Activated CD8-positive, alpha-beta memory T cell treated with anti-CD3 and anti-CD28 coated beads for 36 hours (primary cell): ENCODE data around the gene FBN2. TPM values are rescaled to one million over a fixed set of nuclear protein-coding genes. Genes with fewer than 3 reads are reported as not detected.
"Not testable (repeated sequence)": the region's sequence is repeated elsewhere in the genome, so short reads cannot be mapped to it uniquely, and the experiment has no call there.

Source experiments
- CTCF ChIA-PET: fragments of 350-600 bp; sonication (Branson Sonifier 250); formaldehyde crosslinking; loops from one replicate; lab custom pipeline; 2021; ENCODE audit warnings: antibody characterized with exemption; lab: Charles Lee
- POLR2A ChIA-PET: fragments of 350-600 bp; sonication (Branson Sonifier 250); formaldehyde crosslinking; loops from one replicate; lab custom pipeline; 2021; ENCODE audit warnings: antibody characterized with exemption; lab: Charles Lee
- total RNA-seq, 2 experiments: library from RNA; stranded (reverse); gene quantifications; one replicate each; pipeline ENCODE4 v1.2.3, GENCODE V29; 2021

FBN2 gene
- total RNA-seq, 2 experiments from 2014 or later: not detected

DNA sequence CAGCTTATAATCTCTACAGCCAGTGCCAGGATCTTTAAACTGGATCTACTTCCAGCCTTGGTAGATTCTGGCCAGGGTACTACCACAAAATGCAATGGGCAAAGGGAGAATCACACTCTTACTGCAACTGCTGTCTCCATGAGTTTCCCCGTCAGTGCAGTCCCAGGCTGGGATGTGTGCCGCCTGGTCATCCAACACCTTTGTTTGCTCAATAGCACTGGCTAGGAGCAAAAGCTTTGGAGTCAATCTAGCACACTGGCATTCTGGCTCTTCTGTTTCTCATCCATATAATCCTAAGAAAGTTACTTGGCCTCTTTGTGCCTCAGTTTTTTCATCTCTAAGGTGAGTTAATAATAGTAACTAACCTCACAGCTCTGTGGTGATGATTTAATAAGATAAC, 96.9 kb downstream of the FBN2 start:
- CTCF ChIA-PET: no interaction called here
- POLR2A ChIA-PET: no interaction called here

DNA sequence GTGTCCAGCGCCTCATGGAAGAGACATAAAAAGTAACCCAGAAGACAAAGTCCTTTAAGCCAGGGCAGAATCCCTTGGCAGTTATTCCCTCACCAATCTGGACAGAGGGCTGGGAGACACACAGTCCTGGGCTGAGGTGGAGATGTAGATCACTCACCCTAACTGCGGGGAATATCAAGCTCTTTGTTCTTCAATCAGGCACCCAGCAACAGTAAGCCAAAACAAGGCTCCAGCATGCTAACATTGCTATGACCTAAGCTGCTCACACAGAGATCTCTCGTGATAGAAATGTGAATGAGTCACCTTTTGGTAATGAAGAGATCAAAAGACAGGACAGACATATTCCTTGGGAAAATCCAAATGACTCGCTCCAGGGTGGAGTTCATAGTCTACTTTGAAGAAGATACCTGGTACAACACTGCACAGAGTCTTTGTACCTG, 101.3 kb downstream of the FBN2 start:
- ChIA-PET CTCF (no interaction called here), POLR2A (no interaction called here)

DNA sequence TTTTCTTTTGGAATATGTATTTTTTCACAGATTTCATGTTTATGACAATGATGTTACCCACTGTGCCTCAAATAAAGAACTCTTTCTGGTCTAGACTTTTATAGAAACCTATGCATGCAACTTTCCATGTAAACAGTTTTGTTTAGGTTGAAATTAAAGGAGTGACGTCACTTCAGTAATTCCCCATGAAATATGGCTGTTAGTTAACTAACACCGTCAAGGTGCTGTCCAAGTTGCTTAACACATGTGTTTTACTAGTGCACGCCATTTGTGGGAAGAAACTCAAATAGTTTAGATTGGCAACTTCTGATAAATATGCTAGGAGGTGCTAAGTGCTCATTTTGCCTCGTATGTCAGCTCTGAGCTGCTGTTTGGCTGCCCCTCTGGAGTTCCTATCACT, 102.2 kb downstream of the FBN2 start:
- POLR2A ChIA-PET: no interaction called here
- CTCF ChIA-PET: no interaction called here

DNA sequence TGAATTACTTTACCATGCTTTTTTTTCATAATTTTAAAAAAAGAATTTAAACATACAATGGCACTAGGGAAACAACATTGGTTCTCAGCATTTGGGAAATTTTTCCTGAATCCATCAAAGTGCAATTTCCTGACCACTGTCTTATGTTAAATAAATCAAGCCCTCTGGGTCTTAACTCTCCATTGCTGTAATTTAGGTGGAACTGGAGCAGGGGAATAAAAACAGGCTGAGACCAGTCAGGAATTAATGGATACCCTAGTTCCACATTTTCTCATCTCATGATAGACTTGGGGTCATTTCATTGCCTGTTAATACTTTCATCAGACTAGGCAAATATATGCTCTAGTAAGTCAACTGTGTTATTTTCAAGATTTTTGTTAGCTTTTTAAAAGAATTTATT, 103.1 kb downstream of the FBN2 start:
- POLR2A ChIA-PET: no interaction called here
- CTCF ChIA-PET: no interaction called here

DNA sequence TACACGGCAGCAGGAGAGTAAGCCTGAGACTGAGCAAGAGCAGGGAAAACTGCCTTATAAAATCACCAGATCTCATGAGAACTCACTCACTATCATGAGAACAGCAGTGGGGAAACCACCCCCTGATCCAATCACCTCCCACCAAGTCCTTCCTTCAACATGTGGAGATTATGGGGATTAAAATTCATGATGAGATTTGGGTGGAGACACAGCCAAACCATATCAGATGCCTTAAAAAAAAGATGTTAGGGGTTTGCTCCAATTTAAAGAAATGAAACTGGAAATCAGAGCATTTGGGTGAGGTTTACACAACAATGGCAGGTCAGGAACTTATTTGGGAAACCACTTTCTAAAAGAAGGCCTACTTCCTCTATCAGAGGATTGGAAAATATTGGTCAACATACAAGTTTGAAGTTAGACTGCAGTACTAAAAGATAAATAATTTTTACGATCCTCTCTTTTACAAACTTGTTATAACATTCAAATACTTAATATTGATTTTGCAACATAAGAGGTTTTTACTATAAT, 105.1 kb downstream of the FBN2 start:
- ChIA-PET CTCF (no interaction called here), POLR2A (no interaction called here)

DNA sequence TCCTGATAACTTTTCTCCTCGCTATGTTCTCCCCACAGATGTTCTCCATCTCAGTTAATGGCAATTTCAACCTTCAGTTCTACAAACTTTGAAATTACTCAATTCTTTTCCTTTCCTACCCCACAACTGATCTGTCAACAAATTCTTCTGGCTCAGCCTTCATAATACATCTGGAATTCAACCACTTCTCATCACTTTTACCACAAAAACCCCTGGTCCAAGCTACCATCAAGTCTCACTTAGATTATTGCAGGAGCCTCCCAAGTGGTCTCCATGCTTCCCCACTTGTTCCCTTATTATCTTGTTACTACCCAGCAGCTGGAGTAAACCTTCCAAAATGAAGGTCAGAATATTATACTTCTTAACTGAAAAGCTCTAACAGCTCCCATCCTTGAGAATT, 110.1 kb downstream of the FBN2 start:
- ChIA-PET POLR2A (no interaction called here), CTCF (no interaction called here)

DNA sequence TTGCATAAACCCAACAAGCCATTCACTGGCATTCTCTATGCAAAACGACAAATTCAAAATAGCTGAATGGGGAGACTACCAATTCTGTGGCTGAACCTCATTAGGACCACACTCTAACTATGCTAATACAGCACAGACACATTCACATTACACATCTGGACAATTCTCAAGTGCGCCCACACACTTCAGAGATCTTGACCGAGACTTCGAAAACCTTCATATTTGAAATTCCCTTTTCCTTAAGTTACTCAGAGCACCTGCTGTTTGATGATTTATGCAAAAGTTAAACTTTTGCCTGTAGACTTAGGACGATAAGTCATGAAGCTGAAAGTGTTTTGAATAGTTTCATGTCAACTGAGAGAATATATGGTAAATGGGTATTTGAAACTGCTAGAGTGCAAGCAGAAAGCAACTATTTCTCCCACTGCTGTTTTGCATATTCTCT, 111.9 kb downstream of the FBN2 start:
- ChIA-PET CTCF (no interaction called here), POLR2A (no interaction called here)

DNA sequence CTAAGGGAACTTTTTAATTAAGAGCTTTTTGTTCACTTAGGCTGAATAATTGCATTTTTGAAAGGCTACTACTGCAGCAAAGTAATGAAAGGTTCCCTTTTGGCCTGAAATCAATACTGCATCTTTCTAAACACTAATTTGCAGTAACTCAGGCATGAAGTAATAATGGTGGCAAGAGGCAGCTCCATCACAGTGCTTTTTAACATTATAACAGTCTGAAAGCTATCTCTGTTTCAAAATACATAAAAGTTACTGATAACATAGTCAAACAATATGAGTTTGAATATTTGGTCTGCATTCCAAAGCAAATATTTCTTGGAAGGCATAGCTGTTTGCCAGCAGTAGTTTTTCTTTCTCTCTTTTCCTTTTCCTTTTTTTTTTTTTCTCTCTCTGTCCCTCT, 113.4 kb downstream of the FBN2 start:
- ChIA-PET CTCF (no interaction called here), POLR2A (no interaction called here)

DNA sequence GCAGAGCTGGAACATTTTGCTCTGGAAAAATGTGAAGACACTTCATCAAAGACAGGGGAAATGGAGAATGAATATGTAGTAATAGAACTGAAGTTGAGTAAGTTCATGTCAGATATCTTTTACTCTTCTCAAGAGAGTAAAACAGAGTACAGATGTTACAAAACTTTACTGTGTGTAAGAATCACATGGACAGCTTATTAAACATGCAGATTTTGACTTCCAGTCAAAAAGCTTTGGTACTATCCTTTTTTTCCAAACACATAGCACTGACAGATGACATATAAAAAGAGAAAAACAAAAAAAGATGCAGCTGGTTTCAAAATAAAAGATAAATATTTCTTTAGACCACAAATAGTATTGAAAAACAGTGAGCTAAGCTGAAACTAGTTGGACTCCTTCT, 115.4 kb downstream of the FBN2 start:
- ChIA-PET POLR2A (no interaction called here), CTCF (no interaction called here)

DNA sequence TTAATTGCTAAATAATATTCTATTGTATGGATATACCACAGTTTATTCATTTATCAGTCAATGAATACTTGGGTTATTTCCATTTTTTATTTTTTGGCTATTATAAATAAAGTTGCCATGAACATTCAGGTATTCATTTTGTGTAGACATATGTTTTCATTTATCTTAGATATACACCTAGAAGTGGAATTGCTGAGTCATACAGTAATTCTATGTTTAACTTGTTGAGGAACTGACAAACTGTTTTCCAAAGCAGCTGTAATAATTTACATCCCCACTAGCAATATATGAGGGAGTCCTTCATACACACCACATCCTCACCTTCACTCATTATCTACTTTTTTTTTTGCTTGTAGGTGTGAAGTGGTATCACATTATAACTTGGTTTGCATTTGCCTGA, 123.6 kb downstream of the FBN2 start:
- ChIA-PET POLR2A (no interaction called here), CTCF (no interaction called here)

DNA sequence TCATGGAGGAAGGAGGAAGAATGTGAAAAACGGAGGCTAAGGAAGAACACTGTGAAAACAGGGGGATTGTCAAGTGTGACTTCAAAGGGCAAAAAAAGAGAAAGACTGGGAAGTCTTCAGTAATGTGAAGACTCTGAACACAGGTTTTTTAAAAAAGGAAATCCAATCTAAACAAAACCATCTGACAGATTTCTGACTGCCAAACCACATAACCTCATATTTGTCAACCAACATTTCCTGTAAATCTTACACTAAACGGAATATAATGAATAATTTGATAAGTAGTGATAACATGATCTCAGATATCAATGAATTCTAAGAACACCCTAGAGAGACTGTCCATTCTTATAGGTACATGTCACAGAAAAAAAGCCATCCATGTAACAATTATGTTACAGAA, 124.7 kb downstream of the FBN2 start:
- CTCF ChIA-PET: no interaction called here
- POLR2A ChIA-PET: no interaction called here

DNA sequence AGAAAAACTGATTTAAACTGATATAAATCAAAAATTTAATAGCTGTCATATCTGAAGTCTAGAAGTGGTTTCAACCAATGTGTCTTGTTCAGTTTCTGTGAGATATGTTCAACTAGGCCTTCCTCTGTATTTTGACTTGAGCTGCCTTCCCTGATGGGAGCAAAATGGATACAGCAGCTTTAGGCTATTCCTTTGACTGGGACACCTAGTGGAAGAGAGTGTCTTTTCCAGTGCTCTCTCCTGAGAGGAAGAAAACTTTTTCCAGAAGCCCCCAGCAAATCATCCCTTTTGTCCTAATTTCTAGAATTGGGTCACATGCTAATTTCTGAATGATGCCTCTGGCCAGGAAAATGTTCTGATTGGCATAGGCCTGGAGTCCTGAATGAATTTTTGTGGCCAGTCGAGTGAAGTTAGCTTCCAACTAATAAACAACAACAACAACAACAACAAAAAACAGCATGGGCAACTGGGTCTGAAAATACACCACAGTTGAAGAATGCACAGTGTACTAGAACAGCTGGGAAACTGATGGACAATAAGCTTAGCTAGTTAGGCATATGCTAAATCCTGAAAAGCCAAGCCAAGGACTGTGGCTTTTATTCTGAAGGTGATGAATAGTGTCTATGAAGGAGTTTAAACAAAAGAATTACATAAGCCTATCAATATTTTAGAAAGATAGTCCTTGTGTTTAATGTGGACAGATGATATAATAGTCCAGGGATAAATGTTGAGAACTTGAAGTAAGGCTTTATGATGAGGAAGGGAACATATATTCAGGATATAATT, 125.7 kb downstream of the FBN2 start:
- CTCF ChIA-PET: no interaction called here
- POLR2A ChIA-PET: no interaction called here

DNA sequence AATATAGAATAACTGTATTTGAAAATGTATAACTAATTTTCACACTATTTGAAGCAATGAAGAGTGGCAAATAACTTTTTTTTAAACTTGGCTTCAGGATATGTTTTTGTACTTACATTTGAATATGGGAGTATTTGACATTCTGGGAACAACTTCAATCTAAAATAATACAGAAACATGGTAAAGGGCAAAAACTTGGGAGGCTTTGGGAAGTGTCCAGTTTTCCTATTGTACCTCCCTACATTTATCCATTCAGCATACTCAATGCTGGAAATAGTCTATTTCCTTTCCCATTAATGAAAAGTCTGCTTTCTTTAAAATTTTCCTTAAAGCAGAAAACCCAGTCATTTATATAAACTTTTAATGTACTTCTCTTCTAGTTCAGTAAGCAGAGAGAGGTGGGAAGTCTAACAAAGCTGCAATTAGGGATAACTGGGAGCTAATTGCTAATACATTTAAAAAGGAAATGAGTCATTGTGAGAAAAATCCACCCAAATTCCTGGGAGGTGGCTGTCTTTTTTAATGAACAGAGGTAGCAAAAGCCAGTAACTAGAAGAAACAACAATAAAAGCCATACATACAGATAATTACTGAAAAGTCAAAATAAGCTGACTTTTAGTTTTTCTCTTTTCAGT, 128.8 kb downstream of the FBN2 start:
- CTCF ChIA-PET: no interaction called here

DNA sequence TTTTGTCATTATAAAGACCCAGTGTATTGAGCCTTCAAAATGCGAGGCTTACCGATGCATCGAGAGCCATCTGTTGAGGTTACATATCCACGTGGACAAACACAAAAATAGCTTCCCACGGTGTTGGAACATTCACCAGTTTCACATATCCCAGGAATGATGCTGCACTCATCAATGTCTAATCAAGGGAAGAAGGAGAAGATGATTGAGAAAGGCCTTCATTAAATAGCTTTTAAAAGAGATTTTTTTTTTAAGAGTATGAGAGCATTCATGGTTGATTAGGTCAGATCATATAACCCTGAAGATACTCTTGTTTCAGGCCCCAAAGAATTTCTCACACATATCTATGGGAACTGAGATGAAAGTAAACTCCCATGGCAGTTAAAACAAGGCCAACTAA, 129.4 kb downstream of the FBN2 start:
- CTCF ChIA-PET: no interaction called here
- POLR2A ChIA-PET: no interaction called here

More for the DNA sequence above, 128.8 kb downstream of the FBN2 start:
- POLR2A ChIA-PET: no interaction called here

DNA sequence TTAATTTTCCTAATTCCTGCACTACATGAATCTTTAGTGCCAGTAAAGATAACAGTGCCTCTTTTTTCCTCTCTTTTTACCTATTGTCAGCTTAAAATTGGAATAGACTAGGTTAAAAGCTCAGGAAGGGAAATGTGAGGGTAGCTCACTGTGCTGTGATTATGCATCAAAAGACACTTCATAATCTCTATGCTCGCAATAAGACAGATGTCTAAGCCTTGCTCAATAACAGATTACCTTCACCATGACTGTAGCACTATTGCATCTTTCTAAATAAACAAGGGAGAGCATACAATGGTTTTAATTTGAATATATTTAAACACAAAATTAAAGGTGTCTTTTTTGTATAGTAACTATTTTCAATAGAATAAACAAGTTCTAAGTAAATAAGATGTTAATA, 130.1 kb downstream of the FBN2 start:
- ChIA-PET CTCF (no interaction called here), POLR2A (no interaction called here)

DNA sequence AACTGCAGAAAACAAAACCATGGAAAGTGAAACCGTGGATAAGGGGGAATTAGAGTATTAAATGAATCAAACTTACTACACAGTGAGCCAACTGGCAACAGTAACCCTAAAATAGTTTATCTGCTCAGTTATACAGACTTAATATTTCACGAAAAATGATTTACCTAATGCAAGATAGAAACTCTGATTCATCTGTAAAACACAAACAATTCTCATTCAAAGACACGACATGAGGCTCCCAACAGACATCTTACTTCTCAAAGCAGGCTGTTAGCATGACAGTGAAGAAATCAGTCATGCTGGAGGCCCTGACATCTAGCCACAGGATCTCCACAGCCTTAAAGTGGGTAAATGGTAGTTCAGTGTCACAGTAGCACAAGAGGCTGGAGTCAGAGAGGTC, 131.2 kb downstream of the FBN2 start:
- POLR2A ChIA-PET: no interaction called here

DNA sequence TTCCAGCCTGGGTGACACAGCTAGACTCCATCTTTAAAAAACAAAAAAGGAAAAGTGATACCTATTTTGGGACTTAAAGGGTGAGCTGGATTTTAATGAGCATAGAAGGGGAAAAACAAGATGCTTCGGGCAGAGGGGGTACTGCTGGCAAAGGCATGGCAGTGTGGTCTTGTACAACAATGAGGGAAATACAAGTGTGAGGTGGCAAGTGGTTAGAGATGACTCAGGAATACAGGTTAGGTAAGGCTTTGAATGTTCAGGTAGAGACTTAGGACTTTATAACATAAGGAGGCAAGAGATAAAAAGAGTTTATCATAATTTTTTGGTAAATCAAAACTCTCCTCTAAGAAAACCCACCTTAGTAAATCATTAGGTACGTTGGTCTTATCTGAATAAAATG, 132.9 kb downstream of the FBN2 start:
- ChIA-PET POLR2A (no interaction called here), CTCF (no interaction called here)

More for the DNA sequence above, 131.2 kb downstream of the FBN2 start:
- CTCF ChIA-PET: no interaction called here

DNA sequence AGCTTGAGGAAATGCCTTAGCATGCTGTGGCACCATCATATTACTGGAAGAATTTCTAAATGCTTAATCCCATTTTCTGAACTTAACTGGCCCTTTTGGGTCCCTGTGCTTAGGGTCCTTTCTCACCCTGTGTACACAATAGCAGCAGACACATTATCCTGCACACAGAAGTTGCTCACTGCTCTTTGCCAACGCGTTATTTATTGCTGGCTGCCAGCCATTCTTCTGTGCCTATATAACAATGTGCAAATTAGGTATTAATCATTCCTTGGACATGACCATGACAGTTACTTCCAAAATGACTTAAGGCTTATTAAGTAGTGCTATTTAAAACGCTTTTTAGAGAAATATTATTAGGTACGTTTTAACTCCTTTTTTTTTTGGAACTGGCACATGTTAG, 134.7 kb downstream of the FBN2 start:
- ChIA-PET CTCF (no interaction called here), POLR2A (no interaction called here)

DNA sequence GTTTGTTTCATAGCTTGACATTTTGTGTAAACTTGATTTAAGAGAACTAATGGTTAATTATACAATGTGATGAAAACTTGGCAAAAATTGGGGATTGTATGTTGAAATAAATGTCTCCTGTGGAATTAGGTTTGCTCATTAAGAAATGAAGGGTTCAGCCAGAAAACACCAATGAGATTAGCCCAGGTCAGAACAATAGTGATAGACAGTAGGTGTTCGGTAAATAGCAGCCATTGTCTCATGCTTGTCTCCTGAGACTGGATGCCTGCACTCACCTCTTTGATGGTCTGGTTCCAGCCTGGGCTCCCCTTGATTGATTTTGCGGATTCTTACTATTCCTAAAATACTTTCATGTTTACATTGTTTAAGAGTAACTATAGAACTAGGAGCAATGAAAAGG, 135.5 kb downstream of the FBN2 start:
- POLR2A ChIA-PET: no interaction called here
- CTCF ChIA-PET: no interaction called here

DNA sequence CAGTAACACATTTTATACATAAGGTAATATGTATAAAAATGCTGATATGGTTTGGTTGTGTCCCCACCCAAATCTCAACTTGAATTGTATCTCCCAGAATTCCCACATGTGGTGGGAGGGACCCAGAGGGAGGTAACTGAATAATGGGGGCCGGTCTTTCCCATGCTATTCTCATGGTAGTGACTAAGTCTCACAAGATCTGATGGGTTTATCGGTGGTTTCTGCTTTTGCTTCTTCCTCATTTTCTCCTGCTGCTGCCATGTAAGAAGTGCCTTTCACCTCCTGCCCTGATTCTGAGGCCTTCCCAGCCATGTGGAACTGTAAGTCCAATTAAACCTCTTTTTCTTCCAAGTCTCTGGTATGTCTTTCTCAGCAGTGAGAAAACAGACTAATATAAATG, 137.3 kb downstream of the FBN2 start:
- POLR2A ChIA-PET, CTCF ChIA-PET: not testable (repeated sequence)

DNA sequence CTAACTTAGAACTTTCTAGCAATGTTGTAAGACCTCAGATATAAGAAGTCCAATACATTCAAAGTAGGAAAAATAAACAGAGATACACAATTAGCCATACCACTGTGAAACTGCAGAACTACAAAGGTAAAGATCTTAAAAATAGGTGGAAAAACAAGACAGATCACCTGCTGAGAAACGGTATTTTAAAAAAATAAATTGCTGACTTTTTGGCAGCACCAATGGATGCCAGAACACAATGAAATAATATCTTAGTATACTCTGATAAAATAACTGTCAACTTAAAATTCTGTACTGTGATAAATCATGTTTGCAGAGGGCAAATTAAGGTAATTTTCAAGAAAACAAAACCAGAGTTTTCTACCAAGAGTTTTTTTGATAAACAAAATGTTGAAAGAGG, 138.9 kb downstream of the FBN2 start:
- ChIA-PET CTCF (no interaction called here), POLR2A (no interaction called here)
